AG04450 (cell line): ENCODE data around the gene APOC3. TPM values are rescaled to one million over a fixed set of nuclear protein-coding genes. Genes with fewer than 3 reads are reported as not detected.

Experiments used
- CTCF ChIA-PET: fragments of 300-600, 350-600 bp; formaldehyde crosslinking; extraction: SDS; loops from one replicate; lab custom pipeline; 2022; ENCODE audit warnings: antibody characterized with exemption, inconsistent platforms; lab: Charles Lee
- POLR2A ChIA-PET: fragments of 350-600 bp; formaldehyde crosslinking; extraction: SDS; loops from one replicate; lab custom pipeline; 2021; ENCODE audit warnings: antibody characterized with exemption, inconsistent platforms; lab: Yijun Ruan, JAX
- DNase-seq: peaks from one replicate; pipeline ENCODE4 v3.0.0-alpha.2; 2011; ENCODE audit warnings: low read depth, low spot score
- H3K27ac ChIP-seq: one replicate; pipeline ENCODE4 v1.5.1; 2012; ENCODE audit warnings: low read depth, low read length, control low read depth
- H3K27me3 ChIP-seq: one replicate; pipeline ENCODE4 v1.6.0; 2012; ENCODE audit warnings: low read length; ENCODE audit not compliant: control insufficient read depth, insufficient read depth
- H3K4me3 ChIP-seq: 2 replicates; pipeline ENCODE4 v1.5.1; 2011; ENCODE audit warnings: mild to moderate bottlenecking, low read depth, low read length, control low read depth
- H3K9me3 ChIP-seq: 2 replicates; pipeline ENCODE4 v1.5.1; 2012; ENCODE audit warnings: low read length; ENCODE audit not compliant: control insufficient read depth, insufficient read depth
- polyA plus RNA-seq: library from polyadenylated mRNA; depleted of rRNA; stranded (reverse); fragments of >200 nt; gene quantifications from 2 replicates; pipeline ENCODE4 v1.2.3, GENCODE V29; 2011
- TF ChIP-seq, protein P1 (sequence below): IDR thresholded peaks from 2 replicates; pipeline ENCODE4 v1.5.1; 2011; ENCODE audit warnings: low read depth, low read length, control low read depth, inconsistent platforms

APOC3 gene
- polyA plus RNA-seq, 1 experiment = not detected

DNA sequence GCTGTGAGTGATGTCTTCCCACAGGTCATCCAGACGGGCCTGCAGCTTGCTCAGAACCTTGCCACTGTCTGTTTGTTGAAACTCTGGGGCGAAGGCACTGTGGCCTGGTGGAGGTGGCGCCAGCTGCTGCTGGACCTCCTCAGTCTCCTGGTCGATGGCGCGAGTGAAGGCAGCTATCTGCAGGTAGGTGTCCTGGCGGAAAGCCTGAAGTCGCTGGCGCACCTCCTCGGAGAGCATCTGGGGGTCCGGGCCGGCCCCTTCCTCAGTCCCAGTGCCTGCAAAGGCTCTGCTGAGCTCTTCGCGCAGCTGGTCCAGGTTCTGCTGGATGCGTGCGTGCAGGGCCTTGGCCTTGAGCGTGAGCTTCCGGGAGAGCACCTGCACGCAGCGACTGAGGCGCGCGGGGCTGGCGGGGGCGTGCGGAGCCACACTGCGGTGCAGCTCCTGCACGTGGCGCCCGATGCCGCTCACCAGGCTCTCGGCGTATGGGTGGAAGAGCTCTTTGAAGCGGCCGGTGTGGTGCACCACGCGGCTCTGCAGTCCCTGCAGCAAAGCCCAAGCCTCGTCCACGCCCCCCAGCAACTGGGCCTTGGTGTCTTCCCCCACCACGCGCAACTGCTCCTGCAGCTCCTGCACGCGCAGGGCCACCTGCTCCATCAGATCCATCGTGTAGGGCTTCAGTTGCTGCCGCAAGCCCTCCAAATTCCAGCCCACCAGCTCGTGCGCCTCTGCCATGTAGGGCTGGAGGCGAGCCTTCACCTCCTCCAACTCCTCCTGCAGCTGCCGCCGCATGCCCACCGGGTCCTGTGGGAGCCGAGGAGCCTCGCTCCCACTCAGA is 39.3 kb upstream of the APOC3 start:
- TF ChIP-seq, protein P1, sequence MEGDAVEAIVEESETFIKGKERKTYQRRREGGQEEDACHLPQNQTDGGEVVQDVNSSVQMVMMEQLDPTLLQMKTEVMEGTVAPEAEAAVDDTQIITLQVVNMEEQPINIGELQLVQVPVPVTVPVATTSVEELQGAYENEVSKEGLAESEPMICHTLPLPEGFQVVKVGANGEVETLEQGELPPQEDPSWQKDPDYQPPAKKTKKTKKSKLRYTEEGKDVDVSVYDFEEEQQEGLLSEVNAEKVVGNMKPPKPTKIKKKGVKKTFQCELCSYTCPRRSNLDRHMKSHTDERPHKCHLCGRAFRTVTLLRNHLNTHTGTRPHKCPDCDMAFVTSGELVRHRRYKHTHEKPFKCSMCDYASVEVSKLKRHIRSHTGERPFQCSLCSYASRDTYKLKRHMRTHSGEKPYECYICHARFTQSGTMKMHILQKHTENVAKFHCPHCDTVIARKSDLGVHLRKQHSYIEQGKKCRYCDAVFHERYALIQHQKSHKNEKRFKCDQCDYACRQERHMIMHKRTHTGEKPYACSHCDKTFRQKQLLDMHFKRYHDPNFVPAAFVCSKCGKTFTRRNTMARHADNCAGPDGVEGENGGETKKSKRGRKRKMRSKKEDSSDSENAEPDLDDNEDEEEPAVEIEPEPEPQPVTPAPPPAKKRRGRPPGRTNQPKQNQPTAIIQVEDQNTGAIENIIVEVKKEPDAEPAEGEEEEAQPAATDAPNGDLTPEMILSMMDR = no peak
- H3K4me3 ChIP-seq = no peak overlapping the region
- CTCF ChIA-PET = interaction anchor here (0.9 to 11.0 kb wide), 43 partner anchors 10 to 497 kb away, joined by 3 to 209 read pairs (median 5); partner anchors contain the start of genes APOA1, APOA4, APOC3 and BUD13

DNA sequence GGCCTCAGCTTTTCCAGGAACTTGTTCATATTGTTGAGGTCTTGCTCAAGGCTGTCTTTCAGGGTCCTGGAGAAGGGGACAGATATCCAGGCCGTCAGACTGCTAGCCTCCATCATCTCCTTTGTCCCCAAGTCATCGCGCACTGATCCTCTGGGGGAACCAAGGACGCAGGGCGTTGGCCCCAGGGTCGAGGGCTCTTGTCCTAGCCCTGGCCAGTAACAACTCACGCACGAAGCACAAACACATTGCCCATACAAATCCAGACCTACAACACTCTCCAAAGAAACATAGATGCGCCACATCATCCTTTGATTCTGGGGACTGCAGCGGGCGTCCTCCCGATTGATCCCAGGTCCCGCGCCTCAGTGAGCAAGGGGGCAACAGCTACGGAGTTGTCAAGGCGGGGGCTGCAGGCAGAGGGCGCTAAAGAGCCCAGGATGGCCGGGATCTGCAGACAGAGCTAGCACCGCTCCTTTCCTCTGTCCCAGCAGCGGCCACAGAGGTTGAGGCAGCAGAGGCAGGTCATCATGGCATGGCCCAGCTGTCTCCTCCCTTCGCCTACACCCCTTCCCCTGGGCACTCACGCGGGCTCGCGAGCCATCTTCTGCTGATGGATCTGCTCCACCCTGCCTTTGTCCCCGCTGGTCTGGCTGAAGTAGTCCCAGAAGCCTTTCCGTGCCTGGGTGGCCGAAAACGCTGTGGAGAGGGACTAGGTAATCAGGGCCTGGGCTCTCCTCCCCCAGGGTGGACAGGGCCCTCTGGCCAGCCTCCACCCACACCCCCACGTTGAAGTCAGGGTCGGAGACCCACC is 38.5 kb upstream of the APOC3 start:
- ChIA-PET CTCF (interaction anchor here (0.6 to 11.0 kb wide), 54 partner anchors 8 to 497 kb away, joined by 3 to 209 read pairs (median 5); partner anchors contain the start of genes APOA1, APOA4, APOC3 and BUD13), POLR2A (interaction anchor here (1.1 kb wide), 1 partner anchor 435 kb away, joined by 3 read pairs; no protein-coding TSS in a partner anchor)
- Histone ChIP-seq H3K9me3 (no peaks in the 10 kb centered on the region), H3K4me3 (no peak overlapping the region), H3K27ac (no peak overlapping the region), H3K27me3 (no peaks in the 10 kb centered on the region)
- no peak for DNase-seq
- TF ChIP-seq, protein P1 = peak; percentile 90

More for the DNA sequence above, 39.3 kb upstream of the APOC3 start:
- POLR2A ChIA-PET = interaction anchor here (1.1 kb wide), 1 partner anchor 436 kb away, joined by 3 read pairs; no protein-coding TSS in a partner anchor
- no peak overlapping the region for H3K27ac ChIP-seq
- no peaks in the 10 kb centered on the region for H3K9me3 ChIP-seq
- no peaks in the 10 kb centered on the region for H3K27me3 ChIP-seq
- no peak for DNase-seq

DNA sequence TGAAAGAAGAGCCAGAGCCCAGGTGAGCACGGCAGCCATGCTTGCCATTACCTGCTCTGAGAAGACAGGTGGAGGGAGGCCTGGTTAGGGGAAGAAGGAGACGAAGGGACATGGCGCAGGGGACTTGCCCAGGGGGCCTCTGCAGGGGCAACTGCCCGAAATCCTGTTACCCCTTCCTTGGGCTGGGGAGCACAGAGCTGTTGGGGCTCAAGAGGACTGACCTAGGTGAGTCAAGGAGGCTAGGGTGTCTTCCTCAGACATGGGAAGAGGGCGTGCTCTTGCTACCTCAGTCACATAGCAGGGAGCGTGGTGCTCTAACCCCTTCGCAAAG is 37.9 kb upstream of the APOC3 start, which contains the start of gene APOA5:
TSS of gene APOA5 (minus strand) at position 67 of the 331 bp plus-strand sequence. CDS start at position 48, 19 bp downstream.
- H3K9me3 ChIP-seq = no peaks in the 10 kb centered on the region
- no peak within 1 kb of the TSS for H3K27ac ChIP-seq
- H3K27me3 ChIP-seq = no peaks in the 10 kb centered on the region
- TF ChIP-seq, protein P1 = no peak
- CTCF ChIA-PET = interaction anchor here (0.6 to 11.0 kb wide), 52 partner anchors 8 to 496 kb away, joined by 3 to 209 read pairs (median 5); partner anchors contain the start of genes APOA1, APOA4, APOC3 and BUD13
- no peak within 1 kb of the TSS for H3K4me3 ChIP-seq
- POLR2A ChIA-PET = interaction anchor here (1.1 kb wide), 1 partner anchor 435 kb away, joined by 3 read pairs; no protein-coding TSS in a partner anchor
- DNase-seq = no peak

DNA sequence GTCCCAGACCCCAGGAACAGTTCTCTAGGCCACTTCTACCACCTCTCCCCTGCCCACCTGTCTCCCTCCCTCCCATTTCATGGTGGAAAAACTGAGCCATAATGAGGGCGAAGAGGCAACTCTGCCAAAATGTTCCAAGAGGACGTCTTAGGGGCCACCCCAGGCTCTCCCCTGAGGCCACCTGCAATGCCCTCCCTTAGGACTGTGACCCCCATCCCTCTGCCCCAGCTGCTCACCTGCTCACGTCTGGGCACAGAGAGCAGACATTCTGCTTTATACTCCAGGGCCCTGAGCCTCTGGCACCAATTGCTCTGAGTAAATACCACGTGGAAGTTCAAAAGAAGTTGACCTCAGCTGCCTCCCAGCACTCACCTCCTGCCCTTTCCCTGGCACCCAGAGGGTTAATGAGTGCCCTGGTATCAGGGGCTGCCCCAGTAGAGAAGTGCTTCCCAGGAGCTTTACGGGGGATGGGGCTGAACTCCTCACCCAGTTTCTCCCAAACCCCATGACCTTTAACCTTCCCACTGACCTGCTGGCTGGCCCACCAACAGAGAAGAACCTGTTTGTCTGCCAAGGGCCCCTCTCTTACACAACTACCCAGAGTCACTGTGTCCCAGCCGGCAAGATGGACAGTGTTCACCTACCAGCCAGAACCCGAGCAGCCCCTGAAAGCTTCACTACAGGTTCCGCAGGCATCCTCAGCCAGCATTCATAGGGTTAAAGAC is 37.4 kb upstream of the APOC3 start:
- H3K27me3 ChIP-seq = no peaks in the 10 kb centered on the region
- TF ChIP-seq, protein P1 = no peak
- POLR2A ChIA-PET = interaction anchor here (0.5 kb wide), 1 partner anchor 17 kb away, joined by 3 read pairs; no protein-coding TSS in a partner anchor
- no peak overlapping the region for H3K4me3 ChIP-seq
- CTCF ChIA-PET = interaction anchor here (0.8 to 11.0 kb wide), 18 partner anchors 9 to 454 kb away, joined by 3 to 209 read pairs (median 7); partner anchors contain the start of genes APOA1, PAFAH1B2 and SIK3
- H3K27ac ChIP-seq = no peak overlapping the region
- no peak for DNase-seq
- no peaks in the 10 kb centered on the region for H3K9me3 ChIP-seq
